NCI-H748 (cell line): ENCODE data around the gene MFF.

Experiments
- DNase-seq: peaks from one replicate; lab custom pipeline; 2025; ENCODE audit not compliant: unreplicated experiment; lab: John Stamatoyannopoulos, UW

Gene MFF

DNA sequence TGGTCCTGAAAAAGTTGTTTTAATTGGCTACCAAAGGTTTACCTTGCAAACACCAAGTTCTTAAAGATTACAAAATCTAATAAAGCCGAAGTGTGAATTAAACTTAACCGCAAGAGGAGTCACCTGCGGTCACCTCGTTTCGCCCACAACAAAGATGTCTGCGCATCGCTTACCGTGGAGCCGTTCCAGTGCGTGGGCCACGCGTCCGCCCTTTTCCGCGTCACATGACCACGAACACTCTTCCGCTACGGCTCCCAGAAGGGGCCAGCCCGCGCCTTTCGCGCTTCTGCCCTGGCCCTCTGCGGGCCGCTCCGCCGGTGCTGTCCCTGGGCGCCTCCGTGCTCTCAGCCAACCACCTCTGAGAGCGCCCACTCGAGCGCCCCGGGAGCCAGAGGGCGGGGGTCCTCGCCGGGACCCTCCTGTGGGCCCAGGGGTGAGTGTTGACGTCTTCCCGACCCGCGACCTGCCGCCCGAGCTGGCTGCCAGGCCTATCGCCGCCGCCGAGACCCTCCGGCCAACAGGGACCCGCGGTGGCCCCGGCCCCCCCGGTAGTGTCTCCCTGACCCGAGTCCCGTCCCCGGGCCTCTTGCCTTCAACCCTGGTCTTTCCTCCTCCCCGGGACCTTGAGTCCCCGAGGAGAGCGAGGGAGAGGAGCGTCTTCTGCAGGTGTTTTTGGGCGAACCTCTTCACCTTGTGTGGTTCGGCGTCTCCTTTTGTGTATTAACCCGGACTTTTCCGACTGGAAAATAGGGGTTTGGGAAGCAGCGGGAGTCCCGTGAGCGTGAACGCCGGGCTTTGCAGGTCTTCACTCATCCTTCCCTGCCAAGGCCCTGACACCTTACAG lies at the start of gene MFF:
Gene MFF, plus strand, starts transcription at position 257 of the 844 bp plus-strand sequence. CDS start 5,415 bp downstream, outside the sequence.
- peak; percentile 96 for DNase-seq

DNA sequence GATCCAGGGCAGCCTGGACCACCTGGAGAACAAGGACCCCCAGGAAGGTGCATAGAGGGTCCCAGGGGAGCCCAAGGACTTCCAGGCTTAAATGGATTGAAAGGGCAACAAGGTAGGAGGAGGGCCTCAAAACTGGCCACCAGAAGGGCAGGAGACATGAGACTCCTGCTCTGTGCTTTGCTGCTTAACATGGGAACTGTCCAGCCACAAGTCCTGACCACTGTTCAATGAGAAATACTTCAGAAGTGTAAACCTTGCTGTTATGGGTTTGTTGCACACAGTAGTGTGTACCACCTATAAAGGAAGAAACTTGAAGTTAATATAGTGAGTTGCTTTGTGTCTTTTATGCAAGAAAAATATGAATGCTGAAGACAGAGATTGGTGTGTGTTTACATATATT lies 44.2 kb upstream of the MFF start:
- DNase-seq, result no peak

DNA sequence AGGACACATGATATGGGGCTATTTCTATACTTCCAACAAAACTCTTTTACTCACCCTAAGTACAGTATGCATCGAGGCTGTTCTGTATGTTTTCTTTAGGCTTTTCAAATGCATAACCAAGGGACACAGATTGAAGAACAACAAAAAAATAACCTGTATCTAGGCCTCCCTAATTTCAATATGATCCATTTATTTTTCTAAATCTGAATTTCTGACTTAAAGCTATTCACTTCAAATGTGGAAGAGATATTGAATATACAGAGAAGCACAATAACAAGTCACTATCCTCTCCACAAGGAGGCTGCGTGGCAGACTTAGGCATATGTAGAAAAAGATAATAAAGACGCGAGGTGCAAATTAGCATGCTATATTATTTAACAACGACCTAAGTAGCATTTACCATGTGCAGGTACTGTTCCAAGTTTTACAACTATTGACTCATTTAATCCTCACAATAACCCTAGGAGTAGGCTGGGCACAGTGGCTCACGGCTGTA lies 39.3 kb upstream of the MFF start:
- no peak for DNase-seq

DNA sequence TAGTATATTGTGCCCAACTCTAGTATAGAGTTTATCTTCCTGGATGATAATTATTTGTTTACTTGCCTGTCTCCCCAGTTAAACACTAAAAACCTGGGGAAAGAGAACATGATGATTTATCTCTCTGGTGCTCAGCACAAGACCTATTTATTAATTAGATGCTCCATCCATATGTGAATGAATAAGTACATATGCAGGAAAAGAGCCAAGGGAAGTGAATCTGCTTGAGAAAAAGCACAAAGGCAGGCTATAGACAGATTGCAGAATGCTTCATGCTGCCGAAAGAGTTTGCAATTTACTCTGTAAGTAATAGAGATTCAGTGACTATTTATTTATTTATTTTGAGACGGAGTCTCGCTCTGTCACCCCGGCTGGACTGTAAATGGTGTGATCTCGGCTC lies 37.3 kb upstream of the MFF start:
- DNase-seq, result no peak

GRCh38 chr2:227292314-227292713 lies 32.7 kb upstream of the MFF start:
- DNase-seq, result no peak

DNA sequence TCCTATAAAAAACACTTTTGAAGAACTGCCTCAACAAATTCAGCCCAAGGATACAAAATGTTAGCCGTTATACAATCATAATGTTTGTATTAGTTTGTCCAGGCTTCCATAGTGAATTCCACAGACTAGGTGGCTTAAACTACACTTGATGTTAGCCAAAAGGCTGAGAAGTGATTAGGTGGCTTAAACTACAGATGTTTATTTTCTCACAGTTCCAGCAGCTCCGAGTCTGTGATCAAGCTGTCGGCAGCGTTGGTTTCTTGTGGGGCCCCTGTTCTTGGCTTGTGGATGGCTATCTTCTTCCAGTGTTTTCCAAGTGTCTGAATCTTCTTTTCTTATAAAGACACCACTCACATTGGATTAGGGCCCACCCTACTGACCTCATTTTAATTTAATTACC lies 31.5 kb upstream of the MFF start:
- DNase-seq, result no peak

- DNase-seq, result peak; percentile 25
Measured at GRCh38 chr2:227295806-227296205, 29.2 kb upstream of the MFF start.

- no peak for DNase-seq
Measured at GRCh38 chr2:227296671-227297405, 28.2 kb upstream of the MFF start.

- DNase-seq, result no peak
Measured at GRCh38 chr2:227301523-227301922, 23.5 kb upstream of the MFF start.

GRCh38 chr2:227308784-227309183 lies 16.3 kb upstream of the MFF start:
- no peak for DNase-seq

GRCh38 chr2:227310756-227311110 lies 14.3 kb upstream of the MFF start:
- no peak for DNase-seq

DNA sequence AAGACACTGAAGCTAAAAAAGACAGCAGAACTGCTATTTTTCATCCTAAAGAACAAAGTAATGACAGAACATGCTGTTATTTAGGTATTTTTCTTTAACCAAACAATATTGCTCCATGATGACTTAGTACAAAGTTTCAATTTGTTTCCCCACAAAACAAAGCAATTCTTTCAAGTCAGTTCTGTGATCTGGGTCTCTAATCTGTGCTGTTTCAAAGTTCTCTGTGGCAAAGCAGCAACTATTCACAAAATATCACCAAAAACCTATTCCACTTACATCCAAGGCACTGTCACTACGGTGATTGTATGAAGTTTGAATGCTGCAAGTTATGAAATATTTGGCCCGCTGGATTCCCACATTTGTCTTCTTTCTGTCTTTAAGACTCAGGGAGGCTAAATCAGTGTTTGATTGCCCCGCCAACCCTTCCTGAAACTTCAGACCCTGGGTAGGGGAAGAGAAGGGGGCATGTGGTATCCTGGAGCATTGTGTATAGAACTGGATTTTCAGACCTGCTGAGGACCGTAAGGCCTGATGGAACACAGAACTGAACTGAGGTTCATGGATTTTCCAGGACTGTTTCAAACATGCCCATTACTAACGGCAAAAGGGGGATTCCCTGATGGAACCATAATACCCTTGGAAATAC lies 13.1 kb upstream of the MFF start:
- DNase-seq, result no peak

DNA sequence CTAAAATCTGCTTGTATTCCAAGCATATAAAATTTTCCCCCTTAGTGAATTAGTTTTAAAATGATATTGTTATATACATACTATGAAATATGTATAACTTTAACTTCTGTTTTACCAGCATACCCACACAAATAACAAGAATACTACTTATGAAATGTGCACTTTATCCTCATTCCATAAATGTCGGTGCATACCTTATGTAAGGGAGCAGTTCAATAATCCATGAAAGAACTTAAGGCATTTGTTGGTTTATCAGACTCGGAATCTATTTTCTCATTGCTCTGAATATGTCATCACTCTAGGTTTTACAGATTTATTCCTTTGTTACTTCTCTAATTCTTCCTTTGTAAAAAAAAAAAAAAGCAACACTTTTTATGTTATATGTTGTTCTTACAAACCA lies 12.5 kb upstream of the MFF start:
- DNase-seq, result no peak

DNA sequence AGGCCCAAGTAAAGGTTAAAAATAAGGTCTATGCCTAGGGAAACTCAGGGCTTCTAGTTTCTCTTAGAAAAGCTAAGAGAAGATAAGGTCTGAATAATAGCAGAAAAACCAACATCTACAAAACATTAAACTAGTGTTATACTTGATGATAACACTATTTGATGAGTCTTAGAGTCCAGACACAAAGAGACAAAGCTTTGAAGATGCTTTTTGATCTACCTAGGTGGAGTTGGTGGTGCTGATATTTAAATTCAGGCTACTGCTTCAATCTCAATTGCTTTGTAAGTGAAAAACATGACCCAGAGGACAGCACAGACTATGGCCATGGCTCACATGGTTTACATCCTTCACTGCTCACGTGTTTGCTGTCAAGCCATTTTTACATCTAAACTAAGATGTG lies 11.7 kb upstream of the MFF start:
- DNase-seq, result no peak

- DNase-seq, result no peak
Measured at GRCh38 chr2:227317834-227318233, 7.2 kb upstream of the MFF start.

DNA sequence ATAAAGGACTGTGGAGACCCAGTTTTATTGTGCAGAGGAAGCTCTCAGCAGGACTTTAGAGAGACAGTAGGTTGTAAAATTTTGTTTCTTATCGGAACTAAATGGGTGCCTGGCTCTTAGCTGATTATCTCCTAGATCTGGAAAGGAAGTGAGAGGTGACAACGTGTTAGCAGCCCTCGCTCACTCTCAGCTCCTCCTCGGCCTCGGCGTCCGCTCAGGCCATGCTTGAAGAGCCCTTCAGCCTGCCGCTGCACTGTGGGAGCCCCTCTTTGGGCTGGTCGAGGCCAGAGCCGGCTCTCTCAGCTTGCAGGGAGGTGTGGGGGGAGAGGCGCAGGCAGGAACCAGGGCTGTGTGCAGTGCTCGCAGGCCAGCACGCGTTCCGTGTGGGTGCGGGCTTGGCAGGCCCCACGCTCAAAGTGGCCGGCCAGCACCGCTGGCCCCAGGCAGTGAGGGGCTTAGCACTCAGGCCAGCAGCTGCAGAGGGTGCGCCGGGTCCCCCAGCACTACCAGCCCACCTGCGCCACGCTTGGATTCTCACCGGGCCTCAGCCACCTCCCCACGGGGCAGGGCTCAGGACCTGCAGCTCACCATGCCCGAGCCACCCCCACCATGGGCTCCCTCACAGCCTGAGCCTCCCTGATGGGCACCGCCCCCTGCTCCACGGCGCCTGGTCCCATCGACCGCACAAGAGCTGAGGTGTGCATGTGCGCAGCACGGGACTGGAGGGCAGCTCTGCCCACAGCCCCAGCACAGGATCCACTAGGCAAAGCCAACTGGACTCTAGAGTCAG lies 4.6 kb upstream of the MFF start:
- no peak for DNase-seq

DNA sequence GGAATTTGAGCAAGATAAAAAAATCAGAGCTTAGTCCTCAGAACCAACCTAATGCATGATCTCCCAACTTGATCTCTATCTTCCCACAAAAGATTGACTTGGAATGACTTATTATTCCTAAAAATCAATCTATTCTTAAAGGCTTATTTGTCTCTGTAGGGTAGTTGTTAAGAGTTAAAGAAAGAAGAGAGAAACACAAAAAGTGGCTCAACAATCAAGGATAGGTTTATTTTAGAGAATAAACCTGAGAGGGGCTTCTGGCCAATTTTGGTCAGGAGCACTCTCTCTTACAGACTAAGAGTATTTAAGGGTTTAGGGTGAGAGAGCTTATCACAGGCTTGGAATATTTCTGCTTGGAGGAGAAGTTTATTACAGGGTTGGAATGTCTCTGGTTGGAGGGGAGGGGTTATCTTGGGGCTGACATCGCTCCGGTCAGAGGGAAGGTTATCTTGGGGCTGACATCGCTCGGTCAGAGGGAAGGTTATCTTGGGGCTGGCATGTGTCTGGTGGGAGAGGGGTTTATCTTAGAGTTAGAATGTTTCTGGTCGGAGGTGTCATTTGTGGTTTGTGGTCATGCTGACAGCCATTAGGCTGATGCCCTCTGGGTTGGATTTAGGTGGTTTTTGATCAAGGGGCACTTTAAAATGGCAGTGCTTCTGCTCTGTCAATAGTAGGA lies 2.4 kb upstream of the MFF start:
- no peak for DNase-seq

DNA sequence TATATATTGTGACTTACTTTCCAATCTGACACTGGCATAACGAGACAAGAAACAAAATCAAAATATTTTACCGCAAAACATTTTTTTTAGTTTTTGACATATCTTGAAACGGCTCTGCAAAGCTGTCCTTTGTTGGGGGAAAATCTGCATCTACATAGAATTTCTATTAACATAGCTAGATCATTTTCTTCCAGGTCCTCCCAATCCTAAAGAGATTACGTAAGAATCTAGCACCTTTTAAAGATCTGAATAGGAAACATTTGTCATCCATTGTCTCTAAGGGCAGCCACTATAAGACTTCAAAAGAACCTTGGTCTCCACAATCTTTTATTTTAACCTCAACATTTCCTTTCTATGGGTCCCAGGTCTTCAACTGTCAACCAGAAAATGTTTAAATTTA lies 1.2 kb upstream of the MFF start:
- no peak for DNase-seq

DNA sequence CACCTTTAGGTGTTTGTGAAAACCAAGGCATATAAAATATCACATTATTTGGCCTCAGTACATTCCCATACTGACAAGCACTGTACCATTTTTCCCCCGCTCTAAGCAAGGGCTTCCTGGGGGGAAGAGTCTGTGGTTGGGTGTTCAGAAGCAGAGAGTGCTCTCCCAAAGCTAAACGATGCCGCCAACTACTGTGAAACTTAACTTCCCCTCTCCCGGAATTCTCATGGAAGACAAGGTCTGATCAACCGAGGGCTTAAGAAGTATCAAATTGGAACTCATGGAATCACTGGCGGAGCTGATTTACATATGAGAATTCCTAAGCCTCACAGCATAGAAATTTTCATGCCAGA lies 433 bp upstream of the MFF start:
- no peak for DNase-seq

DNA sequence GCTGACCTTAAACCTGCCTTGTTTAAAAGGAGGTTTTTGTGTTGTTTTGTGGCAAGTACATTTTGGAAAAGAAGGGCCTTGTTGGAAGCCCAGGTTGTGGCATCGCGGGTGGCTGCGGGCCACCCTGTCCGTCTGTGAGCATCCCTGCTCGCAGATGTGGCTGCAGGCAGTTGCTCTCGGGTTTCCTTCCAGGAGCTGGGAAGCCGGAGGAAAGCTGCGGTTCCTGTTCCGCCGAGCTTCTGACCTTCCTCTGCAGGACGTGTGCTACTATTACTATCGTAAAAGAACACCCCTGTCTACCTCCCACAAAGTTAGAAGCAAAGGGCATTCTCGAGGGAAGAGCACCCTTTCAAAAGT lies 766 bp downstream of the MFF start:
- peak; percentile 69 for DNase-seq

DNA sequence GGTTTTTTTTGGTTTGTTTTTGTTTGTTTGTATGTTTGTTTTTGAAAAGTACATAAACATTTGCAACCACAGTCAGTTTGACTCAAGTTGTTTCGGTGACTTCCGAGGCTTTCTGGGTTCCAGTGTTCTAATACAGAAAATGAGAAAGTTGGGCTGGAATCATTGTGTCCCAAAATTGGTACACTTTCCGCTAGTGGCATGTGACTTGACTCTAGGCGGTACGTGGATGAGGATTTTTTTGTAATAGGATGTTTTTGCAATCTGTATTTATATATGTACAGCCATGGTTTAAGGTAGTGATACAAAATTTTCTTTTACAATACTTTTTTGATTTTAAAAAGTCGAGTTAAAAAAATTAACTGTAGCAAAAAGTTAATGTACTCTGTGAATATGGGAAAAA lies 1.7 kb downstream of the MFF start:
- DNase-seq, result no peak
